HUES64 (cell line): ENCODE results near the gene CYP4F8.
"Not testable (repeated sequence)": the region's sequence is repeated elsewhere in the genome, so short reads cannot be mapped to it uniquely, and the experiment has no call there.

Experiments used
- H3K27ac ChIP-seq: 2 replicates; pipeline ENCODE4 v1.7.0; 2013; ENCODE audit warnings: low read depth, low read length, inconsistent platforms
- H3K27me3 ChIP-seq: 2 replicates; pipeline ENCODE4 v1.6.1; 2013; ENCODE audit warnings: mild to moderate bottlenecking, low read length; ENCODE audit not compliant: insufficient read depth
- H3K36me3 ChIP-seq: 2 replicates; pipeline ENCODE4 v1.6.1; 2013; ENCODE audit warnings: mild to moderate bottlenecking, low read length; ENCODE audit not compliant: insufficient read depth
- H3K4me1 ChIP-seq: 2 replicates; pipeline ENCODE4 v1.6.1; 2013; ENCODE audit warnings: mild to moderate bottlenecking, low read length, moderate library complexity; ENCODE audit not compliant: insufficient read depth
- H3K4me3 ChIP-seq: 2 replicates; pipeline ENCODE4 v1.5.1; 2013; ENCODE audit warnings: mild to moderate bottlenecking, low read length, moderate library complexity
- H3K9ac ChIP-seq: 2 replicates; pipeline ENCODE4 v1.6.1; 2013; ENCODE audit warnings: mild to moderate bottlenecking, low read depth, low read length
- H3K9me3 ChIP-seq: 2 replicates; pipeline ENCODE4 v1.6.1; 2013; ENCODE audit warnings: low read depth, low read length; ENCODE audit not compliant: insufficient read depth
- WGBS: fragments of 150-250, 120-280 bp; methylation state at CpG from one replicate; pipeline ENCODE4 v1.1.7; 2013; ENCODE audit warnings: missing lambda C conversion rate; 5-methylcytosine and 5-hydroxymethylcytosine counted together

The CYP4F8 gene

GRCh38 chr19:15589760-15590451 lies 25.1 kb upstream of the CYP4F8 start:
- no peaks in the 10 kb centered on the region for H3K27me3 ChIP-seq
- no peak overlapping the region for H3K9ac ChIP-seq
- 71% methylated on average over 5 of the region's 5 CpGs for WGBS
- H3K36me3 ChIP-seq, result no peaks in the 10 kb centered on the region
- no peak overlapping the region for H3K27ac ChIP-seq
- peaks cover 81% of the 10 kb centered on the region for H3K9me3 ChIP-seq
- H3K4me1 ChIP-seq, result no peaks in the 10 kb centered on the region
- H3K4me3 ChIP-seq, result no peak overlapping the region

DNA sequence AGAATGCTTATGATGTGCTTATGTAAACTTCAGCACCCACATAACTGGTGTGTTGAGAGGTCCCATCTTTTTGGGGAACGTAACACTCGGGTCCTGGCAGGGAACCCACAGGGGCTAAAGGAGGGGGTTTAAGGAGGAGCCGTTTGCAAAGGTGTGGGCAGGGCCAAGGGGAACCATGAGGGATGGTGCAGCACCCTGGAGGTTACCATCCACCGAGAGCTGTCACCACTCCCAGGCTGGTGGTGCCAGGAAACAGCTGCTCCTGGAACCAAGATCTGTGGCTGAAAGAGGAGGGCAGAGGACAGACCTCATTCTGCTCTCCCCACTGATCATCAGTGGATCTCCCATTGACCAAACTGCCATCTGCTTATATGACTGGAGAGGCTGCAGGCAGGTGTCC lies 23.2 kb upstream of the CYP4F8 start:
- Histone ChIP-seq H3K36me3 (no peaks in the 10 kb centered on the region), H3K27me3 (no peaks in the 10 kb centered on the region), H3K9me3 (peaks cover 76% of the 10 kb centered on the region), H3K4me1 (no peaks in the 10 kb centered on the region), H3K9ac (no peak overlapping the region), H3K4me3 (no peak overlapping the region), H3K27ac (no peak overlapping the region)
- 81% methylated on average over 4 of the region's 4 CpGs for WGBS

DNA sequence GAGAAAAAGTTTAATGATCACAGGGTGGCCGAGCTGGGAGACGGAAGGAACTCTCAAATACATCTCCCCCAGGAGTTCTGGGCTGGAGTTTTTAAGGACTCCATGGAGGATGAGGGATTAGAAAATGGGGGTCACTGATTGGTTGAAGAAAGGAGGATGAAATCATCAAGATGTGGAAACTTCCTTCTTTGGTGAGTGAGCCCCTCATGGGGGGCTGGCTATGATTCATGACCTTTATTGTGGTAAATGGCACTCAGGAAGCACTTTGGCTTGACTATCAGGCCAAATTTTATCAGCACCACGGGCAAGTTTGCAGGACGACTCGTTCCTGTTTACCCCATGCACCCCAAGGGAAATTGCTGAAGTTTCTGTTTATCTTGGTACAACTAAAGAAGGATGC lies 22.5 kb upstream of the CYP4F8 start:
- H3K9ac ChIP-seq, H3K4me3 ChIP-seq, H3K4me1 ChIP-seq, H3K27ac ChIP-seq, H3K27me3 ChIP-seq, H3K36me3 ChIP-seq: not testable (repeated sequence)
- H3K9me3 ChIP-seq, result peaks cover 70% of the 10 kb centered on the region
- WGBS, result 24% methylated on average over 3 of the region's 5 CpGs

DNA sequence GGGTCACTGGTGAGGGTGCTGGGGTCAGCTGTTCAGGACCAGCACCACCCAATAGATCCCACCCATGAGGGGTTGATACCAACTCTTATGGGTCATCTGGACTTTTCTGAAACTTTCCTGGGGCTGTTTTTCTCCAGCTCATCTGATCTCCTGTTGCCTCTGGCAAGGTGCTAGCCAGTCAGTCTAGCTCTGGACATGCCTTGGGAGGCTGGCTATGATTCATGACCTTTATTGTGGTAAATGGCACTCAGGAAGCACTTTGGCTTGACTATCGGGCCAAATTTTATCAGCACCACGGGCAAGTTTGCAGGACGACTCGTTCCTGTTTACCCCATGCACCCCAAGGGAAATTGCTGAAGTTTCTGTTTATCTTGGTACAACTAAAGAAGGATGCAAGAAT lies 21.3 kb upstream of the CYP4F8 start:
- H3K36me3 ChIP-seq, H3K27me3 ChIP-seq, H3K27ac ChIP-seq, H3K4me1 ChIP-seq, H3K4me3 ChIP-seq, H3K9ac ChIP-seq: not testable (repeated sequence)
- H3K9me3 ChIP-seq, result peaks cover 58% of the 10 kb centered on the region
- WGBS, result 67% methylated on average over 4 of the region's 4 CpGs

DNA sequence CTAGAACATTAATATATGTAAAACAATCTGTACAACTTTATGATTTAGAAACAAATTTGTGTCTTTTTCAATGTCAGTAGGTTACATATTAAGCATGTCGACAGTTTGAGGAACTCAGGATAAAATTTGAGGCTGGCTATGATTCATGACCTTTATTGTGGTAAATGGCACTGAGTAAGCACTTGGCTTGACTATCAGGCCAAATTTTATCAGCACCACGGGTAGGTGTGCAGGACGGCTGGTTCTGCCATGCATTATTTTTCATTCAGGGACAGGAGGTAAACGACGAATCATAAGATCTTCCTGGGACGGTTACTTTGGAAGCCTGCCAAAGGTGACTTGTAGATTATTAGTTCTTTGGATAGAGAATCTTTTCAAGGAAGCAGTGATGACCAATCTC lies 19.9 kb upstream of the CYP4F8 start:
- Histone ChIP-seq H3K9me3 (peaks cover 46% of the 10 kb centered on the region), H3K27ac (no peak overlapping the region)
- 55% methylated on average over 6 of the region's 6 CpGs for WGBS

GRCh38 chr19:15607978-15608925 lies 6.8 kb upstream of the CYP4F8 start:
- H3K36me3 ChIP-seq, H3K4me1 ChIP-seq, H3K27ac ChIP-seq, H3K27me3 ChIP-seq, H3K9ac ChIP-seq, H3K4me3 ChIP-seq: not testable (repeated sequence)
- H3K9me3 ChIP-seq, result peaks cover 71% of the 10 kb centered on the region
- WGBS, result 90% methylated on average over 26 of the region's 27 CpGs

More for the DNA sequence above, 19.9 kb upstream of the CYP4F8 start:
- no peaks in the 10 kb centered on the region for H3K36me3 ChIP-seq
- H3K4me1 ChIP-seq, result no peaks in the 10 kb centered on the region
- H3K4me3 ChIP-seq, result no peak overlapping the region
- no peaks in the 10 kb centered on the region for H3K27me3 ChIP-seq
- no peak overlapping the region for H3K9ac ChIP-seq

- Histone ChIP-seq H3K9ac (no peak overlapping the region), H3K4me3 (no peak overlapping the region), H3K27me3 (no peaks in the 10 kb centered on the region), H3K4me1 (no peaks in the 10 kb centered on the region), H3K36me3 (no peaks in the 10 kb centered on the region), H3K9me3 (peaks cover 74% of the 10 kb centered on the region), H3K27ac (no peak overlapping the region)
- 85% methylated on average over 8 of the region's 8 CpGs for WGBS
Measured at GRCh38 chr19:15609261-15609660, 5.8 kb upstream of the CYP4F8 start.

DNA sequence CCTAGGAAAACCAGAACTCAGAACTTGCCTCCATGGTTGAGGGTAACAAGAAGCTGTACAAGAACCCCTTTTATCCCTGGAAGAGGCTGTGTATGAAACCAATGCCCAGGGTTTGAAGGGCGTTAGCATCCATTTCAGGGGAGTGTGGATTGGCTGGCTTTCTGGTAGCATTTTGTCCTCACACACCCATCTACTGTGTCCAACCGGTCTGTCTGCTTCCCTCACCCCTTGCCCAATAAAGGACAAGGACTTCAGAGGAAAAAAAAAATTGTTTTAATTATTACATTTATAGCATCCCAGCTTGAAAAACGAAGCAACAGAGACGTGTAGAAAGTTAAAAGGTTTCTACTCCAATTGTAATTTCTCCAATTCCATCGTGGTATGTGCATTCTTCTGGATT lies 2.7 kb upstream of the CYP4F8 start:
- H3K9ac ChIP-seq, result no peak overlapping the region
- no peak overlapping the region for H3K27ac ChIP-seq
- peaks cover 74% of the 10 kb centered on the region for H3K9me3 ChIP-seq
- 21% methylated on average over 3 of the region's 5 CpGs for WGBS
- H3K4me3 ChIP-seq, result no peak overlapping the region
- H3K36me3 ChIP-seq, result no peaks in the 10 kb centered on the region
- no peaks in the 10 kb centered on the region for H3K4me1 ChIP-seq
- no peaks in the 10 kb centered on the region for H3K27me3 ChIP-seq

GRCh38 chr19:15613338-15613737 lies 1.7 kb upstream of the CYP4F8 start:
- Histone ChIP-seq H3K36me3 (no peaks in the 10 kb centered on the region), H3K4me3 (no peak overlapping the region), H3K9me3 (peaks cover 81% of the 10 kb centered on the region), H3K4me1 (no peaks in the 10 kb centered on the region), H3K9ac (no peak overlapping the region), H3K27ac (no peak overlapping the region), H3K27me3 (no peaks in the 10 kb centered on the region)
- 84% methylated on average over 3 of the region's 3 CpGs for WGBS

- Histone ChIP-seq H3K27ac (no peak overlapping the region), H3K9ac (no peak overlapping the region), H3K9me3 (peaks cover 86% of the 10 kb centered on the region), H3K4me1 (no peaks in the 10 kb centered on the region), H3K36me3 (no peaks in the 10 kb centered on the region), H3K27me3 (no peaks in the 10 kb centered on the region), H3K4me3 (no peak overlapping the region)
- WGBS, result 73% methylated on average over 14 of the region's 14 CpGs
Measured at GRCh38 chr19:15615526-15615925, 508 bp downstream of the CYP4F8 start.

DNA sequence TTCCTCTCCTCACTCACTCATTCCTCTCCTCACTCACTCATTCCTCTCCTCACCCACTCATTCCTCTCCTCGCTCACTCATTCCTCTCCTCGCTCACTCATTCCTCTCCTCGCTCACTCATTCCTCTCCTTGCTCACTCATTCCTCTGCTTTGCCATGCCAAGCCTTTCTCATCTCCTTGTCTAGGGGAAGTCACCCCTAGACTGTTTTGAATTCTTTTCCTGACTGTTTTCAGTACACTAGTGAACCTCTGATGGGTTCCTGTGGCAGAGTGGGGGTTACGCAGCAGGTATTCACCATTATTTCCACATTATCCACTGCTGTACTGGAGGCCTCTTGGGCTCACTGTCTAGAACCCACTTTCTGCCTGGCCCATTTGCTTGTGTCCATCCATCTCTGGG lies 1.2 kb downstream of the CYP4F8 start:
- Histone ChIP-seq H3K4me3 (no peak overlapping the region), H3K4me1 (no peaks in the 10 kb centered on the region), H3K36me3 (no peaks in the 10 kb centered on the region), H3K27ac (no peak overlapping the region), H3K9me3 (peaks cover 88% of the 10 kb centered on the region), H3K9ac (no peak overlapping the region), H3K27me3 (no peaks in the 10 kb centered on the region)
- 82% methylated on average over 4 of the region's 4 CpGs for WGBS
